SH-SY5Y (cell line): ENCODE data around the gene NTRK1.

ENCODE experiments used
- GATA2 ChIP-seq: IDR thresholded peaks from 2 replicates; pipeline ENCODE4 v1.6.1; 2011; ENCODE audit warnings: mild to moderate bottlenecking, low read depth, low read length
- GATA3 ChIP-seq: IDR thresholded peaks from 2 replicates; pipeline ENCODE4 v1.6.1; 2011; ENCODE audit warnings: low read depth, mild to moderate bottlenecking, low read length, moderate library complexity

DNA sequence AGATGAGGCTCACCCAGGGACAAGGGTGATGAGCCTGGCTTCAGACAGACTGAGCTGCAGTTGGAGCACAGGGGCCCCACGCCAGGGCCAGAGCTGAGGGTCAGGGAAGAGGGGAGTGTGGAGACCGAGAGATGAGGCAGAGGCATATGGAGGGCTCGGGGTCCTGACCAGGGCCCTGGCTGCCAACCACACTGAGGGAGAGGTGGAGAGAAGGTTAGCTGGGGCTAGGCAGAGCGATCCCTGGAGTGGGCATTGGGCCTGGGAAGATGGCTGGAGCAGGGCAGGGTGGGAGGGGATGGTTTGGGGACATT, 40.9 kb downstream of the NTRK1 start:
- TF ChIP-seq GATA2 (no peak), GATA3 (no peak)
